Choroid plexus epithelial cell (primary cell): ENCODE data around the gene PHF1.
"Not testable (repeated sequence)": the region's sequence is repeated elsewhere in the genome, so short reads cannot be mapped to it uniquely, and the experiment has no call there.

Experiments used
- DNase-seq: peaks from one replicate; pipeline ENCODE4 v3.0.0-alpha.2; 2010; ENCODE audit warnings: low read depth
- H3K4me3 ChIP-seq: 2 replicates; pipeline ENCODE4 v1.5.1; 2011; ENCODE audit warnings: low read depth, mild to moderate bottlenecking, control low read depth, low read length, moderate library complexity
- TF ChIP-seq, protein P1 (sequence below): conservative IDR thresholded peaks from 2 replicates; pipeline ENCODE4 v1.5.1; 2011; ENCODE audit warnings: low read depth, mild to moderate bottlenecking, control low read depth, inconsistent platforms, low read length, moderate library complexity

PHF1 gene

GRCh38 chr6:33373960-33374910 lies 36.6 kb upstream of the PHF1 start:
- DNase-seq = no peak
- TF ChIP-seq, protein P1, sequence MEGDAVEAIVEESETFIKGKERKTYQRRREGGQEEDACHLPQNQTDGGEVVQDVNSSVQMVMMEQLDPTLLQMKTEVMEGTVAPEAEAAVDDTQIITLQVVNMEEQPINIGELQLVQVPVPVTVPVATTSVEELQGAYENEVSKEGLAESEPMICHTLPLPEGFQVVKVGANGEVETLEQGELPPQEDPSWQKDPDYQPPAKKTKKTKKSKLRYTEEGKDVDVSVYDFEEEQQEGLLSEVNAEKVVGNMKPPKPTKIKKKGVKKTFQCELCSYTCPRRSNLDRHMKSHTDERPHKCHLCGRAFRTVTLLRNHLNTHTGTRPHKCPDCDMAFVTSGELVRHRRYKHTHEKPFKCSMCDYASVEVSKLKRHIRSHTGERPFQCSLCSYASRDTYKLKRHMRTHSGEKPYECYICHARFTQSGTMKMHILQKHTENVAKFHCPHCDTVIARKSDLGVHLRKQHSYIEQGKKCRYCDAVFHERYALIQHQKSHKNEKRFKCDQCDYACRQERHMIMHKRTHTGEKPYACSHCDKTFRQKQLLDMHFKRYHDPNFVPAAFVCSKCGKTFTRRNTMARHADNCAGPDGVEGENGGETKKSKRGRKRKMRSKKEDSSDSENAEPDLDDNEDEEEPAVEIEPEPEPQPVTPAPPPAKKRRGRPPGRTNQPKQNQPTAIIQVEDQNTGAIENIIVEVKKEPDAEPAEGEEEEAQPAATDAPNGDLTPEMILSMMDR = no peak
- H3K4me3 ChIP-seq = no peak overlapping the region

DNA sequence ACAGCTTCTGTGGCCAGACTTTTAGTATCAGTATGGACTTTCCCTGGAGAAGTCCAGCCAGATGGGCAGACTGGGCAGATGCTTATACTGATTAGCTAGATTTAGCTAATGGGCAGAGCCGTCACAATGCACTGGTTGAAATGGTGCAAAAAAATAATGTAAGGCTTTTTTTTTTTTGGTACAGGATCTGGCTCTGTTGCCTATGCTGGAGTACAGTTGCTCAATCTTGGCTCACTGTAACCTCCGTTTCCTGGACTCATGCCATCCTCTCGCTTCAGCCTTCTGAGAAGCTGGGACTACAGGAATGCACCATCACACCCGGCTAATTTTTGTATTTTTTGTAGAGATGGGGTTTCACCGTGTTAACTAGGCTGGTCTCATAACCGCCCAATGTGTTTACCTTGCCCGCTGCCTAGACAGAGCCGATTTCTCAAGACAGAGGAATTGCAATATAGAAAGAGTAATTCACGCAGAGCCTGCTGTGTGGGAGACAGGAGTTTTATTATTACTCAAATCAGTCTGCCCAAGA lies 35.6 kb upstream of the PHF1 start:
- TF ChIP-seq, protein P1 = no peak
- no peak overlapping the region for H3K4me3 ChIP-seq
- DNase-seq = peak; percentile 97

- TF ChIP-seq, protein P1 = no peak
- DNase-seq = no peak
- no peak overlapping the region for H3K4me3 ChIP-seq
These were observed 33.6 kb upstream of the PHF1 start for GRCh38 chr6:33377171-33377570.

- not testable (repeated sequence) for H3K4me3 ChIP-seq, DNase-seq
These were observed 31.6 kb upstream of the PHF1 start for GRCh38 chr6:33379184-33379583.

- TF ChIP-seq, protein P1 = no peak
- DNase-seq = no peak
- H3K4me3 ChIP-seq = no peak overlapping the region
These were observed 30.4 kb upstream of the PHF1 start for GRCh38 chr6:33380272-33380981.

GRCh38 chr6:33383427-33384185 lies 27.2 kb upstream of the PHF1 start:
- H3K4me3 ChIP-seq = no peak overlapping the region
- DNase-seq = no peak
- TF ChIP-seq, protein P1 = no peak

DNA sequence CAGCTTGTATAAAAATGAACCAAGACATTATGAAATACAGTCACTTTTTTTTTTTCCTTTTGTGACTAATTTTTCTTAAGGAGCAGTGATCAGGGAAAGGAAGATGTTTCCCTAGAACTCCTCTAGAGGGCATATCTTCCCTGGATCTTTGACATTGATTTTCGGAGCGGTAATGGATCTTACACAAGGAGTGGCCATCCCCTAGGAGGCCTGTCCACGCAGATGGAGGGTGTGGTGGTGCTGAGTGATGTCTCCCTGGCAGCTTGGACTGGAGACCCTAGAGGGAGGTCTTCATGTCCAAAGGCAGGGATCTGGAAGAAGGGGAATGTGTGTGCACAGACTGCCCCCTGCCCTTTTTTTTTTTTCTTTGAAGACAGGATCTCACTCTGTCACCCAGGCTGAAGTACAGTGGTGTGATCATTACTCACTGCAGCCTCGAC lies 26.2 kb upstream of the PHF1 start:
- DNase-seq = peak; percentile 77
- no peak overlapping the region for H3K4me3 ChIP-seq
- TF ChIP-seq, protein P1 = peak; percentile 56
